Measurements from ENCODE around the gene KLF2.

KLF2 gene

GRCh38 chr19:16335226-16335625 lies 10.6 kb downstream of the KLF2 start:
- H3K27ac ChIP-seq: peak overlapping the region; percentile 78
- peaks cover 53 to 66% of the 10 kb centered on the region in 2 experiments for H3K4me1 ChIP-seq (ENCODE audit: control insufficient read depth in 1 of 2, insufficient read depth in 1 of 2, low read depth in 1 of 2, low read length in 1 of 2)
- H3K9me3 ChIP-seq: no peaks in the 10 kb centered on the region
- TF ChIP-seq, protein P1, sequence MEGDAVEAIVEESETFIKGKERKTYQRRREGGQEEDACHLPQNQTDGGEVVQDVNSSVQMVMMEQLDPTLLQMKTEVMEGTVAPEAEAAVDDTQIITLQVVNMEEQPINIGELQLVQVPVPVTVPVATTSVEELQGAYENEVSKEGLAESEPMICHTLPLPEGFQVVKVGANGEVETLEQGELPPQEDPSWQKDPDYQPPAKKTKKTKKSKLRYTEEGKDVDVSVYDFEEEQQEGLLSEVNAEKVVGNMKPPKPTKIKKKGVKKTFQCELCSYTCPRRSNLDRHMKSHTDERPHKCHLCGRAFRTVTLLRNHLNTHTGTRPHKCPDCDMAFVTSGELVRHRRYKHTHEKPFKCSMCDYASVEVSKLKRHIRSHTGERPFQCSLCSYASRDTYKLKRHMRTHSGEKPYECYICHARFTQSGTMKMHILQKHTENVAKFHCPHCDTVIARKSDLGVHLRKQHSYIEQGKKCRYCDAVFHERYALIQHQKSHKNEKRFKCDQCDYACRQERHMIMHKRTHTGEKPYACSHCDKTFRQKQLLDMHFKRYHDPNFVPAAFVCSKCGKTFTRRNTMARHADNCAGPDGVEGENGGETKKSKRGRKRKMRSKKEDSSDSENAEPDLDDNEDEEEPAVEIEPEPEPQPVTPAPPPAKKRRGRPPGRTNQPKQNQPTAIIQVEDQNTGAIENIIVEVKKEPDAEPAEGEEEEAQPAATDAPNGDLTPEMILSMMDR (IDR thresholded peaks at IDR 0.05): no peak
- H3K36me3 ChIP-seq: no peaks in the 10 kb centered on the region
- H3K4me3 ChIP-seq (ENCODE audit: low read depth in 1 of 2, low read length in 1 of 2): no peak overlapping the region
- peaks cover 6% of the 10 kb centered on the region for H3K27me3 ChIP-seq

GRCh38 chr19:16336571-16336970 lies 11.9 kb downstream of the KLF2 start:
- peaks cover 41 to 53% of the 10 kb centered on the region in 2 experiments for H3K4me1 ChIP-seq (ENCODE audit: control insufficient read depth in 1 of 2, insufficient read depth in 1 of 2, low read depth in 1 of 2, low read length in 1 of 2)
- no peaks in the 10 kb centered on the region for H3K9me3 ChIP-seq
- TF ChIP-seq, protein P1 (IDR thresholded peaks at IDR 0.05): no peak
- H3K27me3 ChIP-seq: peaks cover 6% of the 10 kb centered on the region
- no peaks in the 10 kb centered on the region for H3K36me3 ChIP-seq
- H3K4me3 ChIP-seq (ENCODE audit: low read depth in 1 of 2, low read length in 1 of 2): no peak overlapping the region
- H3K27ac ChIP-seq: no peak overlapping the region

DNA sequence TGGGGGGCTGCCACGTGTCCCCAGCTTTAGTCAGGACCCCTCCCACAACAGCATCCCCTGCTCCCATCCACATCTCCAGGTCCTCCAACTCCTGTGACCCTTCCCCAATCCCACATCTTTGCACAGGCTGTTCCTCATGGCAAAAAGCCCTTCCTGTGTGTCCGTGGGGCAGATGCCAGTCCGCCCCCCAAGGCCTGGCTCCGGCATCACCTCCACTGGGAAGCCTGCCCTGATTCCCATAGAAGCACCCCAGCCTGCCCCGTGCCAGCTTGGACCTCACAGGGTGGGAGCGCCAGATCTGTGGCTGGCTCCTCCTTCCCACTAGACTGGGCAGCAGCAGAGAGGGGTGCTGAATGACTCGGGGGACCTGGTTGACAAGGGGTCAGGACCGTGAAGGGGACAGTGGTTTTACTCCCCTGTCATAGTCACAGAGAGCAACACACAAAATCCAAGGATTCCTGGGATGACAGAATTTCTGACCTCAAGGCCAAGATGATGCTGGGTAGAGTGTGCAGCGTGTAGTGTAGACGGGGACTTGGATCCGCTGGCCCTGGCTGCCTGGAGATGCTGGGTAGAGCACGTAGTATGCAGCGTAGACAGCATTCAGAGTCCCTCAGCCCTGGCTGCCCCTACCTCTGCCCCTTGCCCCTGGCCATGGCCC lies 13.3 kb downstream of the KLF2 start:
- H3K36me3 ChIP-seq: no peaks in the 10 kb centered on the region
- H3K27me3 ChIP-seq: peaks cover 6% of the 10 kb centered on the region
- no peaks in the 10 kb centered on the region for H3K9me3 ChIP-seq
- TF ChIP-seq, protein P1 (IDR thresholded peaks at IDR 0.05): no peak
- peak overlapping the region; percentile 69 for H3K27ac ChIP-seq
- peak overlapping the region in 1 of 2 experiments; percentile 51 for H3K4me3 ChIP-seq (ENCODE audit: low read depth in 1 of 2, low read length in 1 of 2)
- H3K4me1 ChIP-seq (ENCODE audit: control insufficient read depth in 1 of 2, insufficient read depth in 1 of 2, low read depth in 1 of 2, low read length in 1 of 2): peaks cover 37 to 51% of the 10 kb centered on the region in 2 experiments

DNA sequence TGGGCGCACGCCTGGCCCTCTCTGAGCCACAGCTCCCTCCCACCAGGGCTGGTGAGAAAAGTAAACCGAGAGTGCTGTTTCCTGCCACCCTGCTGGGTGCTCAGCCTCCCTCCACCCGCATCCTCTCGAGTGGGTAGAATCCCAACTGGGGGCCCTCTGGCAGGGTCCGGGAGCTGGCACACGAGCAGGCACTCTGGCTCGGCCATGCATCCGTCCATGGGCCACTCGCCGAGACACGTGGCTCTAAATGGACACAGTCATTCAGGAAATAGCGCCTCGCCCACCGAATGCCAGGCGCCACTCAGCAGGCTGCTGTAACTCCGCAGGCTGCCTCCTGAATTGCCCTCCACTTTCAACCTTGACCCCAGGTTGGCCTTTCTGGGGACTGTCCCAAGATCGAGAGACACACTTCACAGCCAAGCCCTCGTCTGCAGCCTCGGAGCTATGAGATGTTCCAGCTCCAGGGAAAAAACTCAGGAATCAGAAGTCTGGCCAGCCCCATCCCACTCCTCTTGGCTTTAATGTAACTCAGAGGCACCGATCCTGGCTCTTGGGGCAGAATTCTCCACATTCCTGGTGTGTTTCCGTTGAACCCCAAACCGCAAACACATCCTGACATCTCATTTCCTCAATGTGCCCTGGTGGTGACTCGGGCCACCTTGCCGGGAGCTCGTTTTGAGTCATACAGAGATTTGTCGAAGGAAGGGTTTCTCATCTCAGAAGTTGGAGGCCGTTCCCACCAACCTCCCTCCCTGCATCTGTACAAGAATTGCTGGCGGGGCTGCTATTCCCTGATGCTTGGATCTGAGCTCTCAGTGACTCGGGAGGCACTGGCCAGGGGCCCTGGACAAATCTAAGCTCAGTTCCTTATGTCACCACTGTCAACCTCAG lies 14.1 kb downstream of the KLF2 start:
- peaks cover 39 to 51% of the 10 kb centered on the region in 2 experiments for H3K4me1 ChIP-seq (ENCODE audit: control insufficient read depth in 1 of 2, insufficient read depth in 1 of 2, low read depth in 1 of 2, low read length in 1 of 2)

DNA sequence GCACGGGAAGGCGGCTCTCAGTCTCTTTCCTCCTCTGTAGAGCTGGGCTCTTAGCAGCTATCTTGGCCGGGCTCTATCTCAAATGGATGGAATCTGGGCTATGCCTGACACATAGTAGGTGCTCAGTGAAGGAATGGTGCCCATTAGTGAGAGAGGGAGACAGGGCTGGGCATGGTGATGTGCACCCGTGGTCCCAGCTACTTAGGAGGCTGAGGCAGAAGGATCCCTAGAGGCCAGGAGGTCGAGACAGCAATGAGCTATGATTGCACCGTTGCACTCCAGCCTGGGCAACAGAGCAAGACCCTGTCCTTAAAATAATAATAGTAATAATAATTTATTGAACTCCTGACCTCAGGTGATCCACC lies 14.7 kb downstream of the KLF2 start:
- peaks cover 32 to 45% of the 10 kb centered on the region in 2 experiments for H3K4me1 ChIP-seq (ENCODE audit: control insufficient read depth in 1 of 2, insufficient read depth in 1 of 2, low read depth in 1 of 2, low read length in 1 of 2)
- peaks cover 6% of the 10 kb centered on the region for H3K27me3 ChIP-seq
- H3K4me3 ChIP-seq (ENCODE audit: low read depth in 1 of 2, low read length in 1 of 2): peak overlapping the region; percentile 39 to 51
- peak overlapping the region; percentile 69 for H3K27ac ChIP-seq
- no peaks in the 10 kb centered on the region for H3K36me3 ChIP-seq
- TF ChIP-seq, protein P1 (IDR thresholded peaks at IDR 0.05): no peak
- no peaks in the 10 kb centered on the region for H3K9me3 ChIP-seq

More for the DNA sequence above, 14.1 kb downstream of the KLF2 start:
- peaks cover 6% of the 10 kb centered on the region for H3K27me3 ChIP-seq
- TF ChIP-seq, protein P1 (IDR thresholded peaks at IDR 0.05): peak; percentile 21
- no peaks in the 10 kb centered on the region for H3K9me3 ChIP-seq
- peak overlapping the region; percentile 39 to 51 for H3K4me3 ChIP-seq (ENCODE audit: low read depth in 1 of 2, low read length in 1 of 2)
- peak overlapping the region; percentile 69 for H3K27ac ChIP-seq
- H3K36me3 ChIP-seq: no peaks in the 10 kb centered on the region
